ENCODE data around the gene PIP4K2B.

PIP4K2B gene

GRCh38 chr17:38745545-38745944 is 53.8 kb downstream of the PIP4K2B start:
- H3K27ac ChIP-seq = no peak overlapping the region

DNA sequence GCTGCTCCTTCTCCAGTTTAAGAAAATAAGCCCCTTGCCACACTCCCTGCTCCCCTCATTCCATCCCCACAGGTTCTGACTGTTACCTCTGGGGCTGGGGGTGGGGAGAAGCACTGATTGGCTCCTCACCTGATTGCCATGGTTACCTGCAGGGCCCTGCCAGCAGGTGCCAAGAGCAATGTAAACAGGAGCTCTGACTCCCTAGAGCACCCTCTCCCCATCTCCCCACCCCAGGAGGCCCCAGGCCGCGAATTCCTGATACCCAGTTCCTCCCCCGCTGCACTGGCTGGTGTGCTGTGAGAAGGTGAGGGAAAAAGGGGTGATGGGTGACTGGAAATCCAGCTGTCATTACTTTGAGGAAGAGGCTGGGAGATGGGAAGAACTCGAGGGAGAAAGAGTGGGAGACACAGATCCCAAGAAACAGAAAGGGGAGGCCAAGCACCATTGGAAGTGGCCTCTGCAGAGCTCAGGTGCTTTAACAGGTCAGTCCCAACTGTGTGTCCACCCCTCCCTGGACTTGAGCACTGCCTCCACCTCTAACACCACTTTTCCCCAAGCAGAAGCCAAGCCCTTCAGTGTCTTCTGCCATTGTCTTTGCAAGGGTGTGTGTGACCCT is 55.7 kb downstream of the PIP4K2B start:
- Histone ChIP-seq H3K36me3 (peaks cover 24% of the 10 kb centered on the region), H3K4me3 (ENCODE audit: low read depth, low read length) (no peak overlapping the region), H3K9me3 (ENCODE audit: severe bottlenecking) (no peaks in the 10 kb centered on the region), H3K27ac (no peak overlapping the region), H3K27me3 (ENCODE audit: insufficient read depth, low read depth, severe bottlenecking) (no peaks in the 10 kb centered on the region)
- TF ChIP-seq, protein P1, sequence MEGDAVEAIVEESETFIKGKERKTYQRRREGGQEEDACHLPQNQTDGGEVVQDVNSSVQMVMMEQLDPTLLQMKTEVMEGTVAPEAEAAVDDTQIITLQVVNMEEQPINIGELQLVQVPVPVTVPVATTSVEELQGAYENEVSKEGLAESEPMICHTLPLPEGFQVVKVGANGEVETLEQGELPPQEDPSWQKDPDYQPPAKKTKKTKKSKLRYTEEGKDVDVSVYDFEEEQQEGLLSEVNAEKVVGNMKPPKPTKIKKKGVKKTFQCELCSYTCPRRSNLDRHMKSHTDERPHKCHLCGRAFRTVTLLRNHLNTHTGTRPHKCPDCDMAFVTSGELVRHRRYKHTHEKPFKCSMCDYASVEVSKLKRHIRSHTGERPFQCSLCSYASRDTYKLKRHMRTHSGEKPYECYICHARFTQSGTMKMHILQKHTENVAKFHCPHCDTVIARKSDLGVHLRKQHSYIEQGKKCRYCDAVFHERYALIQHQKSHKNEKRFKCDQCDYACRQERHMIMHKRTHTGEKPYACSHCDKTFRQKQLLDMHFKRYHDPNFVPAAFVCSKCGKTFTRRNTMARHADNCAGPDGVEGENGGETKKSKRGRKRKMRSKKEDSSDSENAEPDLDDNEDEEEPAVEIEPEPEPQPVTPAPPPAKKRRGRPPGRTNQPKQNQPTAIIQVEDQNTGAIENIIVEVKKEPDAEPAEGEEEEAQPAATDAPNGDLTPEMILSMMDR (IDR thresholded peaks at IDR 0.05; ENCODE audit: low read depth, low read length) = no peak
- no peak for DNase-seq

More at GRCh38 chr17:38745545-38745944, 53.8 kb downstream of the PIP4K2B start:
- H3K27me3 ChIP-seq (ENCODE audit: insufficient read depth, low read depth, severe bottlenecking) = no peaks in the 10 kb centered on the region
- peaks cover 10% of the 10 kb centered on the region for H3K36me3 ChIP-seq
- no peaks in the 10 kb centered on the region for H3K9me3 ChIP-seq (ENCODE audit: severe bottlenecking)
- TF ChIP-seq, protein P1 (IDR thresholded peaks at IDR 0.05; ENCODE audit: low read depth, low read length) = no peak
- no peak for DNase-seq
- H3K4me3 ChIP-seq (ENCODE audit: low read depth, low read length) = no peak overlapping the region

GRCh38 chr17:38742411-38743308 is 56.7 kb downstream of the PIP4K2B start:
- Histone ChIP-seq H3K27ac (no peak overlapping the region), H3K36me3 (peaks cover 29% of the 10 kb centered on the region), H3K9me3 (ENCODE audit: severe bottlenecking) (no peaks in the 10 kb centered on the region), H3K4me3 (ENCODE audit: low read depth, low read length) (no peak overlapping the region), H3K27me3 (ENCODE audit: insufficient read depth, low read depth, severe bottlenecking) (no peaks in the 10 kb centered on the region)
- no peak for DNase-seq
- TF ChIP-seq, protein P1 (IDR thresholded peaks at IDR 0.05; ENCODE audit: low read depth, low read length) = no peak

DNA sequence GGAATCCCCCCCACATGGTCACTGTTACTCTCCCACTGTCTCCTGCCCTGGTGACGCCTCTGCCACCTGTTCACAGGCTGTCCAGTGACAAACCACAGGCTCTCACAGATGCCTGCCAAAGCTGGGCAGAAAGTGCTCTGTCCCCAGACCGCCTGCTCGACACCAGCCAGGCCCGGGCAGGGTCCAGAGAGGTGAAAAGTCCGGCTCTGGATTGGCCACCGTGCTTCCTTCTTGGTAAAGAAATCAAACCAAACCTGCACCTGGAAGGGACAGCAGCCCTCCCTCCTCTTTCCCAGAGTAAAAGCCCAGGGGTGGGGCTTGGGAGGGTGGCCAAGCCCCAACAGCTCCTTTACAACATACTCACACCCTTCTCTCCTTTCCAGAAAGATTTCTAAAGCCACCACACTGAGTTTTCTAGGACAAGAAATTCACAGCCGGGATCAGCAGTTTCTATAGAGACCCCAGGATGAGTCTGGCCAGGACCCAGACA is 57.4 kb downstream of the PIP4K2B start:
- Histone ChIP-seq H3K27me3 (ENCODE audit: insufficient read depth, low read depth, severe bottlenecking) (no peaks in the 10 kb centered on the region), H3K9me3 (ENCODE audit: severe bottlenecking) (no peaks in the 10 kb centered on the region), H3K27ac (no peak overlapping the region), H3K36me3 (peaks cover 34% of the 10 kb centered on the region), H3K4me3 (ENCODE audit: low read depth, low read length) (no peak overlapping the region)
- TF ChIP-seq, protein P1 (IDR thresholded peaks at IDR 0.05; ENCODE audit: low read depth, low read length) = no peak
- DNase-seq = no peak

DNA sequence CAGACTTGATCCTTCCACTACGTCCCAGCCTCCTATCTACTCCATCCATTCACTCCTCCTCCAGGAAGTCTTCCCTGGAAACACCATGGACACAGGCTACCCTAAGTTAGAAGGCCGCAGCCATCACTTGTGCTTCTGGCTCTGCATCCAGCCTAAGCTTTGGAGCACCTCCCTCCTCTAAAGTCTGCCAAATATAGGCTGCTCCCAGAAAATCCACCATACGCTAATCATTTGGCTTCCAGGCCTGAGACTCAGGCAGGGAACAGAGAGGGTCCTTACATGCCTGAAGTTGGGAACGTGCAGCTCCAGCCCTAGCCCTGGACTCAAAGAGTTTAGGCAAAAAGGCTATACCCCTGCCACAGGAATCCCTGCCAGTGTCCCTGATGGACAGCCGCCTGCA is 57.9 kb downstream of the PIP4K2B start:
- Histone ChIP-seq H3K36me3 (peaks cover 39% of the 10 kb centered on the region), H3K4me3 (ENCODE audit: low read depth, low read length) (no peak overlapping the region), H3K27me3 (ENCODE audit: insufficient read depth, low read depth, severe bottlenecking) (no peaks in the 10 kb centered on the region), H3K27ac (no peak overlapping the region), H3K9me3 (ENCODE audit: severe bottlenecking) (no peaks in the 10 kb centered on the region)
- no peak for DNase-seq
- TF ChIP-seq, protein P1 (IDR thresholded peaks at IDR 0.05; ENCODE audit: low read depth, low read length) = no peak

Measured in WERI-Rb-1 (cell line).